HL-60 (cell line): ENCODE results near the gene ENDOV.

Experiments
- DNase-seq, 2 experiments: peaks; one replicate each; pipeline ENCODE4 v3.0.0-alpha.2; 2010 to 2020; ENCODE audit warnings: low read depth in 1 of 2, low spot score in 1 of 2
- H3K27ac ChIP-seq: fragments of 250-450 bp; sonication (Bioruptor Pico); replicated peaks from 2 replicates; pipeline ENCODE4 v1.5.1; 2020; ENCODE audit warnings: mild to moderate bottlenecking, moderate library complexity
- H3K27me3 ChIP-seq: fragments of 250-450 bp; sonication (Bioruptor Pico); 2 replicates; pipeline ENCODE4 v1.5.1; 2021; ENCODE audit warnings: mild to moderate bottlenecking, moderate library complexity; ENCODE audit not compliant: insufficient read depth, poor library complexity, severe bottlenecking
- H3K4me3 ChIP-seq: replicated peaks from 2 replicates; pipeline ENCODE4 v1.5.1; 2011; ENCODE audit warnings: mild to moderate bottlenecking, control low read depth, low read length; ENCODE audit not compliant: insufficient read depth
- CTCF ChIP-seq: IDR thresholded peaks from one replicate; pipeline ENCODE4 v1.5.1; 2011; ENCODE audit warnings: low read length, control low read depth, inconsistent platforms; ENCODE audit not compliant: insufficient read depth
- GABPA ChIP-seq: IDR thresholded peaks from 2 replicates; pipeline ENCODE4 v1.6.1; 2012; ENCODE audit warnings: low read depth
- POLR2AphosphoS5 ChIP-seq: IDR thresholded peaks from 2 replicates; pipeline ENCODE4 v1.6.1; 2012; ENCODE audit warnings: low read depth
- REST ChIP-seq: IDR thresholded peaks from 2 replicates; pipeline ENCODE4 v1.6.1; 2012; ENCODE audit warnings: low read depth; ENCODE audit not compliant: insufficient replicate concordance
- SPI1 ChIP-seq: IDR thresholded peaks from 2 replicates; pipeline ENCODE4 v1.6.1; 2012; ENCODE audit warnings: low read depth, mild to moderate bottlenecking, borderline replicate concordance

ENDOV gene

GRCh38 chr17:80372456-80372855 is 42.5 kb upstream of the ENDOV start:
- Histone ChIP-seq H3K27me3 (no peaks in the 10 kb centered on the region), H3K27ac (no peak overlapping the region), H3K4me3 (no peak overlapping the region)
- DNase-seq = no peak
- TF ChIP-seq GABPA (no peak), CTCF (no peak), POLR2AphosphoS5 (no peak), REST (no peak), SPI1 (no peak)

GRCh38 chr17:80372922-80373570 is 41.9 kb upstream of the ENDOV start:
- no peaks in the 10 kb centered on the region for H3K27me3 ChIP-seq
- TF ChIP-seq CTCF (no peak), REST (no peak), GABPA (no peak), SPI1 (no peak), POLR2AphosphoS5 (no peak)
- no peak for DNase-seq
- no peak overlapping the region for H3K27ac ChIP-seq
- H3K4me3 ChIP-seq = no peak overlapping the region

GRCh38 chr17:80374039-80374731 is 40.8 kb upstream of the ENDOV start:
- H3K27ac ChIP-seq = no peak overlapping the region
- DNase-seq = no peak

More at GRCh38 chr17:80374039-80374731, 40.8 kb upstream of the ENDOV start:
- Histone ChIP-seq H3K4me3 (no peak overlapping the region), H3K27me3 (no peaks in the 10 kb centered on the region)
- TF ChIP-seq GABPA (no peak), SPI1 (no peak), POLR2AphosphoS5 (no peak), CTCF (no peak), REST (no peak)
